RWPE1 (cell line): Measurements from ENCODE around the gene MKLN1.

ENCODE experiments used
- CTCF ChIA-PET: fragments of 350-600 bp; sonication (Branson Sonifier 250); formaldehyde crosslinking; extraction: SDS; loops from one replicate; lab custom pipeline; 2021; lab: Yijun Ruan, JAX
- POLR2A ChIA-PET: fragments of 400-600 bp; formaldehyde crosslinking; extraction: SDS; loops from one replicate; lab custom pipeline; 2020; ENCODE audit warnings: antibody characterized with exemption; ENCODE audit not compliant: low non-redundant PET; lab: Yijun Ruan, JAX
- DNase-seq: peaks from one replicate; pipeline ENCODE4 v3.0.0; 2012; ENCODE audit warnings: low spot score
- H3K27ac ChIP-seq: fragments of 450-650 bp; 2 replicates; pipeline ENCODE4 v1.5.1; 2017
- CTCF ChIP-seq: fragments of 450-650 bp; conservative IDR thresholded peaks from 2 replicates; pipeline ENCODE4 v1.5.1; 2017; ENCODE audit warnings: low read depth, mild to moderate bottlenecking

The MKLN1 gene

GRCh38 chr7:131521651-131522163 lies 194.0 kb downstream of the MKLN1 start:
- H3K27ac ChIP-seq, result peak overlapping the region; percentile 44
- no peak for TF ChIP-seq CTCF
- POLR2A ChIA-PET, result no interaction called here
- DNase-seq, result peak; percentile 21
- CTCF ChIA-PET, result no interaction called here

DNA sequence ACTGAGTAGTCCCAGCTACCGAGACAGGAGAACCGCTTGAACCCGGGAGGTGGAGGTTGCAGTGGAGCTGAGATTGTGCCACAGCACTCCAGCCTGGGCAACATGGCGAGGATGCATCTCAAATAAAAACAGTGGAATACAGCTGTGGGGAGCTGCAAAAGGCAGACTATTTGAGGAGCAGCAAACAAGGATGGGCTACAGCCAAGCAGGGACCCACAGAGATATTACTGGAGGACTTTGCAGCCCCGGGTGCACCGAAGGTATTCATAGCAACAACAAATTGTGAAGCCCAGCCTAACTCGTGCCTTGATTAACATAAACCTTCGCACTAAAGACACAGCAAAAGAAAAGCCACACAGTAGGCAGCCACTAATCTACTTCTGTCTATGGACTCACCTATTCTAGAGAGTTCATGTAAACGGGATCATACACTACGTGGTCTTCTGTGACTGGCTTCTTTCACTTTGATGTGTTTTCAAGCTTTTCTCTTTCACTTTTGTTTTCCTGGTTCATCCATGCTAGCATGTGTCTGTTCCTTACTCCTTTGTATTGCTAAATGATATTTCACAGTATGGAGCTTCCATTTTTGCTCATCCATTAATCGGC lies 194.8 kb downstream of the MKLN1 start:
- H3K27ac ChIP-seq, result peak overlapping the region; percentile 44
- DNase-seq, result no peak

GRCh38 chr7:131524115-131524514 lies 196.4 kb downstream of the MKLN1 start:
- H3K27ac ChIP-seq, result no peak overlapping the region
- no peak for TF ChIP-seq CTCF
- POLR2A ChIA-PET, result no interaction called here
- no peak for DNase-seq
- CTCF ChIA-PET, result interaction anchor here (0.5 kb wide), 1 partner anchor 107 kb away, joined by 3 read pairs; no protein-coding TSS in a partner anchor

More for the DNA sequence above, 194.8 kb downstream of the MKLN1 start:
- POLR2A ChIA-PET, result no interaction called here
- no peak for TF ChIP-seq CTCF
- CTCF ChIA-PET, result no interaction called here

GRCh38 chr7:131524703-131525102 lies 197.0 kb downstream of the MKLN1 start:
- POLR2A ChIA-PET, result no interaction called here
- H3K27ac ChIP-seq, result no peak overlapping the region
- TF ChIP-seq CTCF, result no peak
- CTCF ChIA-PET, result interaction anchor here (0.5 kb wide), 1 partner anchor 106 kb away, joined by 3 read pairs; no protein-coding TSS in a partner anchor
- no peak for DNase-seq

DNA sequence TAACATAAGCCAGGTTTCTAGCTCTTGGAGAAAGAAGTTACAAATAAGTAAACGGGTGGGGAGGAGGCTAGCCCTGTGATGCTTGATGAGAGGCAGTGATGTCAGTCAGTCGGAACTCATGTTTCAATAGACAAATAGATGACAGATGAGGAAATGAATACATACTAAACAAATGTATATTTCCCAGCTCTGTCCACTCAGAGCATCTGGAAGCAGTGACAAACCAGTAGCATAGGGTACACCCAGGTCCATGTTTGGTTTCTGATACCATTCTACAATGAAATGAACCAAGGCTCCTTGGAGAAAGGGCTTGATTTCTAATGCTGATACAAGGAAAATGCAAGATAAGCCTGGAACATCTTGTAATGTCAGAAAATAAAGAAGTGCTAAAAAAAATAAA lies 198.1 kb downstream of the MKLN1 start:
- ChIA-PET CTCF (no interaction called here), POLR2A (no interaction called here)
- DNase-seq, result no peak
- H3K27ac ChIP-seq, result no peak overlapping the region
- TF ChIP-seq CTCF, result no peak

DNA sequence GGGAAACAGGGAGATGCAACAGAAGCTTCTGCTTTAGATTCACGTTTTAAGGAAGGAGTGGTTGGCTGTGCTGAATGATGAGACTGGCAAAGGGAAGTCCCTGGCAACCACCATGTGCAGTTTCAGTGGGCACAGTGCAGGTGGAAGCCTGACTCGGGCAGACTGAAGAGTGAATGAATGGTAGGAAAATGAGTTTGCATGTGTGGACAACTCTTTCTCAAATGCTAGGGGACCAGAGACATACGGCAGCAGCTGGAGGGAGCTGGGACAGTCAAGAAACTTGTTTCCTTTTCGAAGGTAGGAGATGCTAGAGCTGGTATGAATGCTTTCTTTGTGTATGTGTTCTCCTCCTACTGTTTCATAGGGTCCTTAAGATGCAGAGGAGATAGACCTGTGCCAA lies 199.8 kb downstream of the MKLN1 start:
- DNase-seq, result no peak
- no peak overlapping the region for H3K27ac ChIP-seq
- TF ChIP-seq CTCF, result no peak
- ChIA-PET POLR2A (no interaction called here), CTCF (no interaction called here)
